GM12892 (cell line): Measurements from ENCODE around the gene P3H2.

ENCODE experiments used
- POLR2A ChIP-seq: IDR thresholded peaks from 2 replicates; pipeline ENCODE4 v1.6.1; 2011; ENCODE audit warnings: low read depth, low read length, control low read depth
- POLR2AphosphoS5 ChIP-seq: IDR thresholded peaks from 2 replicates; pipeline ENCODE4 v1.6.1; 2011; ENCODE audit warnings: low read depth, low read length, control low read depth

- no peak for TF ChIP-seq POLR2A
- TF ChIP-seq POLR2AphosphoS5: no peak
Measured at GRCh38 chr3:190077395-190078045, 43.2 kb downstream of the P3H2 start.
